Peyer's patch (tissue), 4 donors: Measurements from ENCODE around the gene SPIRE2. TPM values are rescaled to one million over a fixed set of nuclear protein-coding genes. Genes with fewer than 3 reads are reported as not detected.
A peak's percentile ranks its signal among the peaks of the same experiment; 100 is the strongest.
"Not testable (repeated sequence)": the region's sequence is repeated elsewhere in the genome, so short reads cannot be mapped to it uniquely, and the experiment has no call there.

Experiments used
- DNase-seq, 3 donors: peaks; one replicate each; pipeline ENCODE4 v3.0.0-alpha.2; 2017 to 2019
- H3K27ac ChIP-seq, 4 donors: fragments of 200-600 bp; sonication (generic); one replicate each; pipeline ENCODE4 v1.5.1; 2016 to 2019
- H3K27me3 ChIP-seq, 2 donors: fragments of 200-600 bp; sonication (generic); one replicate each; pipeline ENCODE4 v1.5.1; 2019
- H3K36me3 ChIP-seq, 3 donors: fragments of 200-600 bp; sonication (generic); one replicate each; pipeline ENCODE4 v1.5.1; 2016 to 2019
- H3K4me1 ChIP-seq, 4 donors: fragments of 200-600 bp; sonication (generic); one replicate each; pipeline ENCODE4 v1.5.1; 2016 to 2019
- H3K4me3 ChIP-seq, 4 donors: fragments of 200-600 bp; sonication (generic); 1 replicate in 3 of 4; 2 replicates in 1 of 4; pipeline ENCODE4 v1.5.1; 2016 to 2019; ENCODE audit warnings: mild to moderate bottlenecking in 1 of 4
- H3K9me3 ChIP-seq, 4 donors: fragments of 200-600 bp; sonication (generic); one replicate each; pipeline ENCODE4 v1.5.1; 2016 to 2019; ENCODE audit warnings: mild to moderate bottlenecking in 1 of 4
- POLR2A ChIP-seq, 2 donors: fragments of 450-650 bp; IDR thresholded peaks; one replicate each; pipeline ENCODE4 v1.5.1; 2017; ENCODE audit warnings: antibody characterized with exemption in 2 of 2, mild to moderate bottlenecking in 2 of 2, moderate library complexity in 2 of 2
- total RNA-seq, 4 donors: library from RNA; depleted of rRNA; stranded (reverse); fragments of >200 nt; gene quantifications; one replicate each; pipeline ENCODE4 v1.1.0, GENCODE V29; 2016
- TF ChIP-seq, protein P1 (sequence below), 6 experiments: fragments of 450-650 bp in 4 of 6; fragments of 200-600 bp in 2 of 6; sonication (generic) in 1 of 6; IDR thresholded peaks; one replicate each; pipeline ENCODE4 v1.5.1; 2017 to 2019; ENCODE audit warnings: antibody characterized with exemption in 6 of 6, mild to moderate bottlenecking in 3 of 6, moderate library complexity in 1 of 6

SPIRE2 gene, protein sequence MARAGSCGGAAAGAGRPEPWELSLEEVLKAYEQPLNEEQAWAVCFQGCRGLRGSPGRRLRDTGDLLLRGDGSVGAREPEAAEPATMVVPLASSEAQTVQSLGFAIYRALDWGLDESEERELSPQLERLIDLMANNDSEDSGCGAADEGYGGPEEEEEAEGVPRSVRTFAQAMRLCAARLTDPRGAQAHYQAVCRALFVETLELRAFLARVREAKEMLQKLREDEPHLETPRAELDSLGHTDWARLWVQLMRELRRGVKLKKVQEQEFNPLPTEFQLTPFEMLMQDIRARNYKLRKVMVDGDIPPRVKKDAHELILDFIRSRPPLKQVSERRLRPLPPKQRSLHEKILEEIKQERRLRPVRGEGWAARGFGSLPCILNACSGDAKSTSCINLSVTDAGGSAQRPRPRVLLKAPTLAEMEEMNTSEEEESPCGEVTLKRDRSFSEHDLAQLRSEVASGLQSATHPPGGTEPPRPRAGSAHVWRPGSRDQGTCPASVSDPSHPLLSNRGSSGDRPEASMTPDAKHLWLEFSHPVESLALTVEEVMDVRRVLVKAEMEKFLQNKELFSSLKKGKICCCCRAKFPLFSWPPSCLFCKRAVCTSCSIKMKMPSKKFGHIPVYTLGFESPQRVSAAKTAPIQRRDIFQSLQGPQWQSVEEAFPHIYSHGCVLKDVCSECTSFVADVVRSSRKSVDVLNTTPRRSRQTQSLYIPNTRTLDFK
- total RNA-seq = 100 to 1,000 TPM in 3 of 4 donors, 10 to 100 TPM in 1; 45.5 to 147 (median 111) TPM

DNA sequence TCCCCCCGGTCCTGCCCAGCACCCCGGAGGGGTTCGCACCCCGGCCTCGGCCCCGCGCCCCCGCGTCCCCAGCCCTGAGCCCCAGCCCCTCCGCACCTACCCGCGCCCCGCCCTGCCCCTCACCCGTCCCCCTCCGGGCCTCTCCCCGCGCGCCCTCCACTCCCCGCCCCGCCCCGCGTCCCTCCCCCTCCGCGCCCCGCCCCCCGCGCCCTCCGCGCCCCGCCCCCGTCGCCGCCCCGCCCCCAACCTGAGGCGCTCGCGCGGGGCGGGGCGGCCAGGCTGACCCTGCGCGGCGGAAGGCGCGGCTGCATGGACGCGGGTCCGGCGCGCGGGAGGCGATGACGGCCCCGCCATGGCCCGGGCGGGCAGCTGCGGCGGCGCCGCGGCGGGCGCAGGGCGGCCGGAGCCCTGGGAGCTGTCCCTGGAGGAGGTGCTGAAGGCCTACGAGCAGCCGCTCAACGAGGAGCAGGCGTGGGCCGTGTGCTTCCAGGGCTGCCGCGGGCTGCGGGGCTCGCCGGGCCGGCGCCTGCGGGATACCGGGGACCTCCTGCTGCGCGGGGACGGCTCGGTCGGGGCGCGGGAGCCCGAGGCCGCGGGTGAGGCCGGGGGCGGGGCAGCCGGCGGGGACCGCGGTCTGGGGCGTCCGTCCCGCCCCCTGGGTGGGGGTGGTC lies at the start of gene SPIRE2:
SPIRE2 (plus strand) TSS at position 277 of the 671 bp plus-strand sequence; CDS start at position 353, 76 bp downstream.
- Histone ChIP-seq H3K36me3 (no peaks in the 10 kb centered on the region), H3K4me3 (peak within 1 kb of the TSS; percentile 35 to 92 (median 54)), H3K27me3 (no peaks in the 10 kb centered on the region), H3K9me3 (no peaks in the 10 kb centered on the region), H3K4me1 (peaks cover 0 to 16% (median 8%) of the 10 kb centered on the region in 4 donors), H3K27ac (peak within 1 kb of the TSS; percentile 38 to 96 (median 81))
- DNase-seq = peak; percentile 27 to 84 (median 73)
- TF ChIP-seq, protein P1, sequence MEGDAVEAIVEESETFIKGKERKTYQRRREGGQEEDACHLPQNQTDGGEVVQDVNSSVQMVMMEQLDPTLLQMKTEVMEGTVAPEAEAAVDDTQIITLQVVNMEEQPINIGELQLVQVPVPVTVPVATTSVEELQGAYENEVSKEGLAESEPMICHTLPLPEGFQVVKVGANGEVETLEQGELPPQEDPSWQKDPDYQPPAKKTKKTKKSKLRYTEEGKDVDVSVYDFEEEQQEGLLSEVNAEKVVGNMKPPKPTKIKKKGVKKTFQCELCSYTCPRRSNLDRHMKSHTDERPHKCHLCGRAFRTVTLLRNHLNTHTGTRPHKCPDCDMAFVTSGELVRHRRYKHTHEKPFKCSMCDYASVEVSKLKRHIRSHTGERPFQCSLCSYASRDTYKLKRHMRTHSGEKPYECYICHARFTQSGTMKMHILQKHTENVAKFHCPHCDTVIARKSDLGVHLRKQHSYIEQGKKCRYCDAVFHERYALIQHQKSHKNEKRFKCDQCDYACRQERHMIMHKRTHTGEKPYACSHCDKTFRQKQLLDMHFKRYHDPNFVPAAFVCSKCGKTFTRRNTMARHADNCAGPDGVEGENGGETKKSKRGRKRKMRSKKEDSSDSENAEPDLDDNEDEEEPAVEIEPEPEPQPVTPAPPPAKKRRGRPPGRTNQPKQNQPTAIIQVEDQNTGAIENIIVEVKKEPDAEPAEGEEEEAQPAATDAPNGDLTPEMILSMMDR (IDR thresholded peaks at IDR 0.05) = no peak
- TF ChIP-seq POLR2A (IDR thresholded peaks at IDR 0.05) = peak in 1 of 2 donors; percentile 87

DNA sequence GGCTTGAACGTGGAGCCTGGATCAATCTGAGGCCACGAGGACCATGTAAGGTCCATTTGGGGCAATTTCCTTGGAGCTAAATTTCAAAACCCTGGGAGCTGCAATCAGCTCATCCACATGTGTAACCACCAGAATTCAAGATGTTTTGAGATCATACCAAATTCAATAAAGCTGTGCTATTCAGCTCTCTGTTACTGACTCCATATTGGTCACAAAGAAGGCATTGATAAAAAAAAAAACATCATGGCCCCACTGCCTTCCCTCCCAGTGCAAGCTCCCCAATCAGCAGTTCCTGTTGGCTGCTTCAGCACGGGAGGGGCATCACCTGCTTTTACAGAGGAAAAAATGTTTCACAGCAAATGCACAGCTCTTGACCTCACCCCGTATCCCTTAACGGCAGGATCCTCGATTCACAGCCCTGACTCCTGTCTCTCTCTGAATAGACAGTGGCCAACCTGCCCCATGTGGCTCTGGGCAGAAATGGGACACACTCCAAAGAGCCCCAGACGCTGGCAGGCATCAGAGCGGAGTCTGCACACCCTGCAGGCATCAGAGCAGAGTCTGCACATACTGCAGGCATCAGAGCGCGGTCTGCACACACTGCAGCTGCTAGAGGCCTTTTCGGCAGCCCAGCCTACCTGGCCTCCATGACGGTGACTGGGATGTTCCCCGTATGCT lies 48.9 kb upstream of the SPIRE2 start:
- H3K9me3 ChIP-seq = no peaks in the 10 kb centered on the region
- TF ChIP-seq, protein P1 (IDR thresholded peaks at IDR 0.05) = no peak
- TF ChIP-seq POLR2A (IDR thresholded peaks at IDR 0.05) = no peak
- H3K36me3 ChIP-seq = no peaks in the 10 kb centered on the region
- no peak overlapping the region for H3K27ac ChIP-seq
- H3K27me3 ChIP-seq = no peaks in the 10 kb centered on the region
- H3K4me1 ChIP-seq = no peaks in the 10 kb centered on the region
- DNase-seq = no peak
- no peak overlapping the region for H3K4me3 ChIP-seq

DNA sequence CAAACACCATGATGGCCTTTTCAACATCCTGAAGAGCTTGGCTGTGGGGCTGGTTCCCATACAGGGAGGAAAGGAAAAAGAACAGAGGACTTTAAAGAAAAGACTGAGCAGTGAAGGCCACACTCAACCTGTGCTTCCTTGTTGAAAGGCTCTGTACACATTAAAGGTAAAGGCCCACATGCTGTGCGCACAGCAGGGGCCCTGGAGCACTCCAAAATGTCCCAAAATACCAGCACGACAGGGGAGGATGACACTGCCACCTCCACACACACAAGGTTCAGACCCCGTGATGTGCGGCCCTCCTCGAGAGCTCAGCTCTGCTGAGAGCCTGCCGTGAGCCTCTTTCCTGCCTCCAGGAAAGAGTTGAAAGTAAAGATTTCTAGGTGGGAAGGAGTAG lies 48.4 kb upstream of the SPIRE2 start:
- Histone ChIP-seq H3K4me1 (no peaks in the 10 kb centered on the region), H3K36me3 (no peaks in the 10 kb centered on the region), H3K27me3 (no peaks in the 10 kb centered on the region), H3K4me3 (no peak overlapping the region), H3K9me3 (no peaks in the 10 kb centered on the region), H3K27ac (no peak overlapping the region)
- no peak for DNase-seq
- TF ChIP-seq, protein P1 (IDR thresholded peaks at IDR 0.05) = no peak
- no peak for TF ChIP-seq POLR2A (IDR thresholded peaks at IDR 0.05)

DNA sequence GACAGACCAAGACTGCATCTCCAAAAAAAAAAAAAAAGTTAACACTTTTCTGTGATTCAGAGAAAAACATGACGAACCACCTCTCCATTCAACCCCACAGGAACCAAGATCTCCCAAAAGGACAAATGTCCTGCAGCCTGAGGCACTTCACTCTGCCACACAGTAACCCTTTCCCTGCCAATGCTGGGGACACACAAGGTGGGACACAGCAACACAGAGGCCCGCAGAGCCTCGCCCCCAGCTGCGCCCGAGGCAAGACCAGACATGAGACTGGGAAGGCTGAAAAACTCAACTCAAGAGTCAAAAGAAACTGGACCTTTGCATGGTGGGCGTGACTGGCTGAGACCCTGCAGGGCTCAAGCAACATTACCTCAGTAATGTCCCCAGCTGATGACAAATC lies 45.8 kb upstream of the SPIRE2 start:
- TF ChIP-seq, protein P1 (IDR thresholded peaks at IDR 0.05) = no peak
- no peak for TF ChIP-seq POLR2A (IDR thresholded peaks at IDR 0.05)
- H3K27ac ChIP-seq = no peak overlapping the region
- no peak for DNase-seq
- no peaks in the 10 kb centered on the region for H3K27me3 ChIP-seq
- H3K4me1 ChIP-seq = no peaks in the 10 kb centered on the region
- H3K4me3 ChIP-seq = no peak overlapping the region
- no peaks in the 10 kb centered on the region for H3K9me3 ChIP-seq
- no peaks in the 10 kb centered on the region for H3K36me3 ChIP-seq

DNA sequence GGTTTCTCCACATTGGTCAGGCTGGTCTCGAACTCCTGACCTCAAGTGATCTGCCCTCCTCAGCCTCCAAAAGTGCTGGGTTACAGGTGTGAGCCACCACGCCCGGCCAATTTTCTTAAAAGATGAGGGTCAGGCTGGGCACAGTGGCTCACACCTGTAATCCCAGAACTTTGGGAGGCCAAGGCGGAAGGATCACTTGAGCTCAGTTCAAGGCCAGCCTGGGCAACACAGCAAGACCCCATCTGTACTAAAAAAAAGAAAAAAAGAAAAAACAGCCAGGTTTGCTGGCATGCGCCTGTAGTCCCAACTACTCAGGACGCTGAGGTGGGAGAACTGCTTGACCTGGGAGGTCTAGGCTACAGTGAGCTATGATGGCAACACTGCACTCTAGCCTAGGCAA lies 44.3 kb upstream of the SPIRE2 start:
- H3K27me3 ChIP-seq, DNase-seq, H3K36me3 ChIP-seq: not testable (repeated sequence)

More for the DNA sequence above, 44.3 kb upstream of the SPIRE2 start:
- not testable (repeated sequence) for H3K27ac ChIP-seq, H3K9me3 ChIP-seq, H3K4me3 ChIP-seq, H3K4me1 ChIP-seq
